GM12878 (cell line): ENCODE measurements around the gene CFAP161. TPM values are rescaled to one million over a fixed set of nuclear protein-coding genes. Genes with fewer than 3 reads are reported as not detected.

Experiments used
- ASH2L ChIP-seq: fragments of 300-600, 200-600 bp; sonication (generic); IDR thresholded peaks from 2 replicates; pipeline ENCODE4 v1.6.1; 2017; ENCODE audit warnings: low read depth, mild to moderate bottlenecking, borderline replicate concordance
- FOXM1 ChIP-seq: IDR thresholded peaks from 2 replicates; pipeline ENCODE4 v1.6.1; 2012; ENCODE audit warnings: low read depth, mild to moderate bottlenecking, inconsistent platforms, low read length, moderate library complexity
- KLF5 ChIP-seq: fragments of 450-650 bp; IDR thresholded peaks from 2 replicates; pipeline ENCODE4 v1.6.1; 2014; ENCODE audit warnings: mild to moderate bottlenecking; ENCODE audit not compliant: partially characterized antibody
- RAD21 ChIP-seq: IDR thresholded peaks from 2 replicates; pipeline ENCODE4 v1.6.1; 2011; ENCODE audit warnings: mild to moderate bottlenecking, low read depth, low read length, moderate library complexity; ENCODE audit not compliant: insufficient read depth
- SP1 ChIP-seq: IDR thresholded peaks from one replicate; pipeline ENCODE4 v1.6.1; 2011; ENCODE audit warnings: low read depth, low read length
- SPI1 ChIP-seq: IDR thresholded peaks from 2 replicates; pipeline ENCODE4 v1.6.1; 2011; ENCODE audit warnings: low read depth, mild to moderate bottlenecking, low read length, moderate library complexity, borderline replicate concordance; ENCODE audit not compliant: insufficient read depth
- SUZ12 ChIP-seq: fragments of 200-600 bp; sonication (generic); IDR thresholded peaks from one replicate; pipeline ENCODE4 v1.6.1; 2018; ENCODE audit warnings: antibody characterized with exemption, mild to moderate bottlenecking; ENCODE audit not compliant: unreplicated experiment
- TBL1XR1 ChIP-seq: IDR thresholded peaks from 2 replicates; pipeline ENCODE4 v1.6.1; 2012; ENCODE audit warnings: low read depth, low read length, improper control_type of control experiment
- ZBED1 ChIP-seq: IDR thresholded peaks from 2 replicates; pipeline ENCODE4 v1.6.1; 2016; ENCODE audit warnings: borderline replicate concordance
- ZNF217 ChIP-seq: fragments of 450-650 bp; IDR thresholded peaks from 2 replicates; pipeline ENCODE4 v1.6.1; 2017; ENCODE audit warnings: antibody characterized with exemption, mild to moderate bottlenecking
- polyA plus RNA-seq, 11 experiments: library from polyadenylated mRNA; depleted of rRNA in 4 of 11; unstranded in 6 of 11; stranded (reverse) in 5 of 11; fragments of >200 nt; fragmentation: Nextera tagmentation in 4 of 11; fragmentation: Illumina TruSeq in 1 of 11; extraction: Ambion mirVana in 4 of 11; extraction: Trizol in 1 of 11; gene quantifications; 1 replicate in 1 of 11; 2 replicates in 10 of 11; pipeline versions ENCODE4 v1.2.1 to v1.2.3, GENCODE V29; 2011 to 2016; ENCODE audit warnings: inconsistent platforms in 2 of 11, missing spikeins in 2 of 11, low read depth in 1 of 11
- total RNA-seq, 4 experiments: library from RNA; depleted of rRNA in 3 of 4; stranded (reverse); fragments of >200 nt in 3 of 4; fragmentation: Illumina TruSeq in 1 of 4; extraction: Trizol in 1 of 4; gene quantifications; 2 replicates each; pipeline versions ENCODE4 v1.2.1 to v1.2.3, GENCODE V29; 2013 to 2021
- TF ChIP-seq, protein P1 (sequence below): fragments of 450-650 bp; formaldehyde crosslinking; IDR thresholded peaks from 2 replicates; pipeline ENCODE4 v1.4.0; 2020; ENCODE audit warnings: mild to moderate bottlenecking, moderate library complexity
- TF ChIP-seq, protein P2 (sequence below): fragments of 450-650 bp; IDR thresholded peaks from 2 replicates; pipeline ENCODE4 v1.6.1; 2017; ENCODE audit warnings: antibody characterized with exemption, mild to moderate bottlenecking, moderate library complexity

The CFAP161 gene
- total and polyA plus RNA-seq, 10 of the 15 experiments (the other 5 are each of a cell fraction or from before 2014, with no cell fraction given) = 0.31 TPM; not detected in 9

DNA sequence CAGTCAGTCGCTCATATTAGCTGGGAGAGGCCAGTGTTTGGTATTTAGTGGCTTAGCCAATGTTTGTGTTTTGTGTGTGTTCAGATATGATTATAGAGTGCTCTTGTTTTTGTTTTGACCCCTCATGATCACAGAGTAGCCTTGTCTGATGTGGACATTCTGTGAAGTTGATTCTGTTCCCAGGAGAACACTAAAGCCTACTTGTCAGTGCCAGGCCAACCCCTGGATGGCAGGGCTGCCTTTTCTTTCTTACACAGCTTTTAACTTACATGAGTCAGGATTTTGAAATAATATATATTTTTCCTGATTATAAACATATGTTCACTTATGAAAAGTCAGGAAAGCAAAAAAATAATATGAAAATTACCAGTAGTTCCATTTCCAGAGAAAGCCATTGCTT lies 11.9 kb downstream of the CFAP161 start (continued):
- TF ChIP-seq, protein P1, sequence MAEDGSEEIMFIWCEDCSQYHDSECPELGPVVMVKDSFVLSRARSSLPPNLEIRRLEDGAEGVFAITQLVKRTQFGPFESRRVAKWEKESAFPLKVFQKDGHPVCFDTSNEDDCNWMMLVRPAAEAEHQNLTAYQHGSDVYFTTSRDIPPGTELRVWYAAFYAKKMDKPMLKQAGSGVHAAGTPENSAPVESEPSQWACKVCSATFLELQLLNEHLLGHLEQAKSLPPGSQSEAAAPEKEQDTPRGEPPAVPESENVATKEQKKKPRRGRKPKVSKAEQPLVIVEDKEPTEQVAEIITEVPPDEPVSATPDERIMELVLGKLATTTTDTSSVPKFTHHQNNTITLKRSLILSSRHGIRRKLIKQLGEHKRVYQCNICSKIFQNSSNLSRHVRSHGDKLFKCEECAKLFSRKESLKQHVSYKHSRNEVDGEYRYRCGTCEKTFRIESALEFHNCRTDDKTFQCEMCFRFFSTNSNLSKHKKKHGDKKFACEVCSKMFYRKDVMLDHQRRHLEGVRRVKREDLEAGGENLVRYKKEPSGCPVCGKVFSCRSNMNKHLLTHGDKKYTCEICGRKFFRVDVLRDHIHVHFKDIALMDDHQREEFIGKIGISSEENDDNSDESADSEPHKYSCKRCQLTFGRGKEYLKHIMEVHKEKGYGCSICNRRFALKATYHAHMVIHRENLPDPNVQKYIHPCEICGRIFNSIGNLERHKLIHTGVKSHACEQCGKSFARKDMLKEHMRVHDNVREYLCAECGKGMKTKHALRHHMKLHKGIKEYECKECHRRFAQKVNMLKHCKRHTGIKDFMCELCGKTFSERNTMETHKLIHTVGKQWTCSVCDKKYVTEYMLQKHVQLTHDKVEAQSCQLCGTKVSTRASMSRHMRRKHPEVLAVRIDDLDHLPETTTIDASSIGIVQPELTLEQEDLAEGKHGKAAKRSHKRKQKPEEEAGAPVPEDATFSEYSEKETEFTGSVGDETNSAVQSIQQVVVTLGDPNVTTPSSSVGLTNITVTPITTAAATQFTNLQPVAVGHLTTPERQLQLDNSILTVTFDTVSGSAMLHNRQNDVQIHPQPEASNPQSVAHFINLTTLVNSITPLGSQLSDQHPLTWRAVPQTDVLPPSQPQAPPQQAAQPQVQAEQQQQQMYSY (CRISPR knock-in tag) = no peak
- TF ChIP-seq SP1 (no peak), TBL1XR1 (no peak), ZBED1 (no peak), SUZ12 (no peak), KLF5 (no peak), SPI1 (no peak), RAD21 (no peak), FOXM1 (no peak), ZNF217 (no peak), ASH2L (no peak)
- TF ChIP-seq, protein P2, sequence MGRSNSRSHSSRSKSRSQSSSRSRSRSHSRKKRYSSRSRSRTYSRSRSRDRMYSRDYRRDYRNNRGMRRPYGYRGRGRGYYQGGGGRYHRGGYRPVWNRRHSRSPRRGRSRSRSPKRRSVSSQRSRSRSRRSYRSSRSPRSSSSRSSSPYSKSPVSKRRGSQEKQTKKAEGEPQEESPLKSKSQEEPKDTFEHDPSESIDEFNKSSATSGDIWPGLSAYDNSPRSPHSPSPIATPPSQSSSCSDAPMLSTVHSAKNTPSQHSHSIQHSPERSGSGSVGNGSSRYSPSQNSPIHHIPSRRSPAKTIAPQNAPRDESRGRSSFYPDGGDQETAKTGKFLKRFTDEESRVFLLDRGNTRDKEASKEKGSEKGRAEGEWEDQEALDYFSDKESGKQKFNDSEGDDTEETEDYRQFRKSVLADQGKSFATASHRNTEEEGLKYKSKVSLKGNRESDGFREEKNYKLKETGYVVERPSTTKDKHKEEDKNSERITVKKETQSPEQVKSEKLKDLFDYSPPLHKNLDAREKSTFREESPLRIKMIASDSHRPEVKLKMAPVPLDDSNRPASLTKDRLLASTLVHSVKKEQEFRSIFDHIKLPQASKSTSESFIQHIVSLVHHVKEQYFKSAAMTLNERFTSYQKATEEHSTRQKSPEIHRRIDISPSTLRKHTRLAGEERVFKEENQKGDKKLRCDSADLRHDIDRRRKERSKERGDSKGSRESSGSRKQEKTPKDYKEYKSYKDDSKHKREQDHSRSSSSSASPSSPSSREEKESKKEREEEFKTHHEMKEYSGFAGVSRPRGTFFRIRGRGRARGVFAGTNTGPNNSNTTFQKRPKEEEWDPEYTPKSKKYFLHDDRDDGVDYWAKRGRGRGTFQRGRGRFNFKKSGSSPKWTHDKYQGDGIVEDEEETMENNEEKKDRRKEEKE = no peak
